A549 (cell line): ENCODE measurements around the gene PIK3R1. TPM values are rescaled to one million over a fixed set of nuclear protein-coding genes. Genes with fewer than 3 reads are reported as not detected.

Experiments used
- ATAC-seq, 2 experiments: fragments of 200-7000 bp in 1 of 2; fragments of >200 bp in 1 of 2; cut with Nextera tagmentation in 1 of 2; cut with Tn5 transposase in 1 of 2; 3 replicates each; pipeline versions ENCODE4 v1.8.0 to v1.9.1; 2018 to 2020; ENCODE audit warnings: mild to moderate bottlenecking in 1 of 2, moderate library complexity in 1 of 2
- CTCF ChIA-PET: fragments of 300-600 bp; sonication (Branson Sonifier 250); formaldehyde crosslinking; extraction: SDS; loops from one replicate; lab custom pipeline; 2021; ENCODE audit warnings: antibody characterized with exemption, inconsistent platforms; lab: Yijun Ruan, JAX
- POLR2A ChIA-PET: fragments of 350-600 bp; formaldehyde crosslinking; extraction: SDS; loops from one replicate; lab custom pipeline; 2021; ENCODE audit warnings: antibody characterized with exemption, inconsistent platforms; lab: Yijun Ruan, JAX
- DNase-seq, 2 experiments: peaks; one replicate each; pipeline versions ENCODE4 v3.0.0 to v3.0.0-alpha.2; 2011 to 2016; ENCODE audit warnings: low read depth in 1 of 2, low spot score in 1 of 2
- FAIRE-seq: peaks from 2 replicates; lab custom pipeline; 2011; peaks lifted over from hg19 to GRCh38; lab: Jason Lieb, UNC
- H3K27ac ChIP-seq, 2 experiments: fragments of >200 bp; sonication (Bioruptor Twin); formaldehyde crosslinking; 3 replicates each; pipeline ENCODE4 v1.5.1; 2016 to 2017
- H3K4me1 ChIP-seq: fragments of >200 bp; sonication (Bioruptor Twin); formaldehyde crosslinking; 3 replicates; pipeline ENCODE4 v1.6.1; 2016
- H3K4me2 ChIP-seq: fragments of >200 bp; sonication (Bioruptor Twin); formaldehyde crosslinking; 3 replicates; pipeline ENCODE4 v1.6.1; 2016
- H3K4me3 ChIP-seq: fragments of >200 bp; sonication (Bioruptor Twin); formaldehyde crosslinking; 3 replicates; pipeline ENCODE4 v1.5.1; 2016
- H3K9me3 ChIP-seq: fragments of >200 bp; sonication (Bioruptor Twin); formaldehyde crosslinking; 3 replicates; pipeline ENCODE4 v1.6.1; 2016
- CBX2 ChIP-seq: fragments of 200-600 bp; sonication (generic); IDR thresholded peaks from 2 replicates; pipeline ENCODE4 v1.6.1; 2016; ENCODE audit warnings: low read depth, mild to moderate bottlenecking, borderline replicate concordance
- CHD2 ChIP-seq: fragments of 150-350 bp; IDR thresholded peaks from 2 replicates; pipeline ENCODE4 v1.6.1; 2014; ENCODE audit warnings: low read length; ENCODE audit not compliant: partially characterized antibody
- CHD4 ChIP-seq: fragments of 200-600 bp; sonication (generic); IDR thresholded peaks from 2 replicates; pipeline ENCODE4 v1.6.1; 2016; ENCODE audit warnings: antibody characterized with exemption, mild to moderate bottlenecking, borderline replicate concordance
- EHF ChIP-seq: fragments of 250-450 bp; sonication (Bioruptor Pico); IDR thresholded peaks from 2 replicates; pipeline ENCODE4 v1.5.0; 2020; ENCODE audit warnings: mild to moderate bottlenecking
- EP300 ChIP-seq, 2 experiments: fragments of >200 bp; sonication (Bioruptor Twin); formaldehyde crosslinking; IDR thresholded peaks; 2 replicates in 1 of 2; 3 replicates in 1 of 2; pipeline ENCODE4 v1.6.1; 2016 to 2017
- ESRRA ChIP-seq: fragments of 150-350 bp; IDR thresholded peaks from 2 replicates; pipeline ENCODE4 v1.6.1; 2014; ENCODE audit warnings: mild to moderate bottlenecking, low read length, borderline replicate concordance
- FOSB ChIP-seq: fragments of 250-450 bp; sonication (Bioruptor Pico); IDR thresholded peaks from 2 replicates; pipeline ENCODE4 v1.5.0; 2020; ENCODE audit warnings: mild to moderate bottlenecking, moderate library complexity
- HEYL ChIP-seq: fragments of 250-450 bp; sonication (Bioruptor Pico); IDR thresholded peaks from 2 replicates; pipeline ENCODE4 v1.8.0; 2021; ENCODE audit warnings: mild to moderate bottlenecking, moderate library complexity
- HOXB13 ChIP-seq: fragments of 250-450 bp; sonication (Bioruptor Pico); IDR thresholded peaks from 2 replicates; pipeline ENCODE4 v1.5.0; 2020; ENCODE audit warnings: low read depth, mild to moderate bottlenecking, moderate library complexity
- JUNB ChIP-seq: fragments of >200 bp; sonication (Bioruptor Twin); formaldehyde crosslinking; IDR thresholded peaks from 2 replicates; pipeline ENCODE4 v1.6.1; 2016
- MYC ChIP-seq: IDR thresholded peaks from 2 replicates; pipeline ENCODE4 v1.6.1; 2012; ENCODE audit warnings: mild to moderate bottlenecking, inconsistent platforms, low read length, improper control_type of control experiment, borderline replicate concordance
- POLR2AphosphoS2 ChIP-seq: conservative IDR thresholded peaks from 2 replicates; pipeline ENCODE4 v1.6.1; 2012; ENCODE audit warnings: low read length, improper control_type of control experiment, inconsistent platforms
- RAD21 ChIP-seq, 2 experiments: fragments of >200 bp in 1 of 2; sonication (Bioruptor Twin) in 1 of 2; formaldehyde crosslinking in 1 of 2; IDR thresholded peaks in 1 of 2; conservative IDR thresholded peaks in 1 of 2; 2 replicates in 1 of 2; 3 replicates in 1 of 2; pipeline ENCODE4 v1.6.1; 2012 to 2018; ENCODE audit warnings: inconsistent platforms in 1 of 2
- RARB ChIP-seq: fragments of 250-450 bp; sonication (Bioruptor Pico); IDR thresholded peaks from 2 replicates; pipeline ENCODE4 v1.8.0; 2021; ENCODE audit warnings: mild to moderate bottlenecking, moderate library complexity
- SMC3 ChIP-seq: fragments of >200 bp; sonication (Bioruptor Twin); formaldehyde crosslinking; IDR thresholded peaks from 3 replicates; pipeline ENCODE4 v1.6.1; 2018; ENCODE audit warnings: inconsistent platforms
- SREBF2 ChIP-seq: fragments of 450-650 bp; IDR thresholded peaks from 2 replicates; pipeline ENCODE4 v1.6.1; 2014; ENCODE audit warnings: mild to moderate bottlenecking, moderate library complexity
- USF2 ChIP-seq: fragments of 450-650 bp; IDR thresholded peaks from 2 replicates; pipeline ENCODE4 v1.6.1; 2014; ENCODE audit warnings: antibody characterized with exemption
- ZFP36 ChIP-seq: fragments of 450-650 bp; IDR thresholded peaks from 2 replicates; pipeline ENCODE4 v1.6.1; 2014; ENCODE audit warnings: borderline replicate concordance; ENCODE audit not compliant: partially characterized antibody
- WGBS: methylation state at CpG from one replicate; pipeline ENCODE4 v1.1.6; 2017; ENCODE audit errors: missing lambda C conversion rate; 5-methylcytosine and 5-hydroxymethylcytosine counted together
- polyA plus RNA-seq, 4 experiments: library from polyadenylated mRNA; depleted of rRNA in 3 of 4; stranded (reverse); fragments of >200 nt; fragmentation: RNase III in 1 of 4; extraction: RNeasy Plus Mini Kit Qiagen cat#74134 plus additional on column Dnase treatment in 1 of 4; gene quantifications; 2 replicates in 3 of 4; 3 replicates in 1 of 4; pipeline ENCODE4 v1.2.3, GENCODE V29; 2011 to 2017
- TF ChIP-seq, protein P1 (sequence below): fragments of 200-600 bp; sonication (generic); IDR thresholded peaks from 2 replicates; pipeline ENCODE4 v1.6.1; 2016; ENCODE audit warnings: antibody characterized with exemption, mild to moderate bottlenecking, moderate library complexity
- TF ChIP-seq, protein P2 (sequence below): fragments of 250-450 bp; sonication (Bioruptor Pico); IDR thresholded peaks from 2 replicates; pipeline ENCODE4 v1.5.0; 2021; ENCODE audit warnings: mild to moderate bottlenecking, moderate library complexity, borderline replicate concordance
- TF ChIP-seq, protein P3 (sequence below): IDR thresholded peaks from 2 replicates; pipeline ENCODE4 v1.6.1; 2012

Gene PIK3R1
- polyA plus RNA-seq, 2 of the 4 experiments (the other 2 are of a cell fraction): 5.5 to 5.7 TPM

- Histone ChIP-seq H3K9me3 (no peaks in the 10 kb centered on the region), H3K4me1 (no peaks in the 10 kb centered on the region), H3K27ac (no peak overlapping the region), H3K4me3 (no peak overlapping the region), H3K4me2 (no peak overlapping the region)
- DNase-seq: no peak
- 85% methylated on average over 31 of the region's 34 CpGs for WGBS
- no peak for FAIRE-seq
- ATAC-seq: no peak
- POLR2A ChIA-PET: no interaction called here
- CTCF ChIA-PET: no interaction called here
- TF ChIP-seq, protein P1, sequence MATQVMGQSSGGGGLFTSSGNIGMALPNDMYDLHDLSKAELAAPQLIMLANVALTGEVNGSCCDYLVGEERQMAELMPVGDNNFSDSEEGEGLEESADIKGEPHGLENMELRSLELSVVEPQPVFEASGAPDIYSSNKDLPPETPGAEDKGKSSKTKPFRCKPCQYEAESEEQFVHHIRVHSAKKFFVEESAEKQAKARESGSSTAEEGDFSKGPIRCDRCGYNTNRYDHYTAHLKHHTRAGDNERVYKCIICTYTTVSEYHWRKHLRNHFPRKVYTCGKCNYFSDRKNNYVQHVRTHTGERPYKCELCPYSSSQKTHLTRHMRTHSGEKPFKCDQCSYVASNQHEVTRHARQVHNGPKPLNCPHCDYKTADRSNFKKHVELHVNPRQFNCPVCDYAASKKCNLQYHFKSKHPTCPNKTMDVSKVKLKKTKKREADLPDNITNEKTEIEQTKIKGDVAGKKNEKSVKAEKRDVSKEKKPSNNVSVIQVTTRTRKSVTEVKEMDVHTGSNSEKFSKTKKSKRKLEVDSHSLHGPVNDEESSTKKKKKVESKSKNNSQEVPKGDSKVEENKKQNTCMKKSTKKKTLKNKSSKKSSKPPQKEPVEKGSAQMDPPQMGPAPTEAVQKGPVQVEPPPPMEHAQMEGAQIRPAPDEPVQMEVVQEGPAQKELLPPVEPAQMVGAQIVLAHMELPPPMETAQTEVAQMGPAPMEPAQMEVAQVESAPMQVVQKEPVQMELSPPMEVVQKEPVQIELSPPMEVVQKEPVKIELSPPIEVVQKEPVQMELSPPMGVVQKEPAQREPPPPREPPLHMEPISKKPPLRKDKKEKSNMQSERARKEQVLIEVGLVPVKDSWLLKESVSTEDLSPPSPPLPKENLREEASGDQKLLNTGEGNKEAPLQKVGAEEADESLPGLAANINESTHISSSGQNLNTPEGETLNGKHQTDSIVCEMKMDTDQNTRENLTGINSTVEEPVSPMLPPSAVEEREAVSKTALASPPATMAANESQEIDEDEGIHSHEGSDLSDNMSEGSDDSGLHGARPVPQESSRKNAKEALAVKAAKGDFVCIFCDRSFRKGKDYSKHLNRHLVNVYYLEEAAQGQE: no peak
- TF ChIP-seq HEYL (CRISPR knock-in tag): no peak
- TF ChIP-seq, protein P2, sequence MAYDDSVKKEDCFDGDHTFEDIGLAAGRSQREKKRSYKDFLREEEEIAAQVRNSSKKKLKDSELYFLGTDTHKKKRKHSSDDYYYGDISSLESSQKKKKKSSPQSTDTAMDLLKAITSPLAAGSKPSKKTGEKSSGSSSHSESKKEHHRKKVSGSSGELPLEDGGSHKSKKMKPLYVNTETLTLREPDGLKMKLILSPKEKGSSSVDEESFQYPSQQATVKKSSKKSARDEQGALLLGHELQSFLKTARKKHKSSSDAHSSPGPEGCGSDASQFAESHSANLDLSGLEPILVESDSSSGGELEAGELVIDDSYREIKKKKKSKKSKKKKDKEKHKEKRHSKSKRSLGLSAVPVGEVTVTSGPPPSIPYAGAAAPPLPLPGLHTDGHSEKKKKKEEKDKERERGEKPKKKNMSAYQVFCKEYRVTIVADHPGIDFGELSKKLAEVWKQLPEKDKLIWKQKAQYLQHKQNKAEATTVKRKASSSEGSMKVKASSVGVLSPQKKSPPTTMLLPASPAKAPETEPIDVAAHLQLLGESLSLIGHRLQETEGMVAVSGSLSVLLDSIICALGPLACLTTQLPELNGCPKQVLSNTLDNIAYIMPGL (CRISPR knock-in tag): no peak
- TF ChIP-seq, all 56 proteins: peak for 0
Observed at GRCh38 chr5:68187268-68188055, 28.1 kb upstream of the PIK3R1 start.

DNA sequence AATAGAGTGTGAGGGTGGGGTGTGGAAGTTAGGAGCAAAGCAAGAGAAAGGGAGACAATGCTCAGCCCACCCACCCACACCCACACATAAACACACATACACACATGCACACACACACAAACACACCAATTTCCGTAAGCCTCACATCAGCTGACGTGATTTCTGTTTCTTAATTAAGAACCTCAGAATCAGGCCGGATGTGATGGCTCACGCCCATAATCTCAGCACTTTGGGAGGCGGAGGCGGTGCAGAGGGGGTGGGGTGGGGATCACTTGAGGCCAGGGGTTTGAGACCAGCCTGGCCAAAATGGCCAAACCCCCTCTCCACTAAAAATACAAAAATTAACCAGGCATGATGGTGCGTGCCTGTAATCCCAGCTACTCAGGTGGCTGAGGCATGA, 26.4 kb upstream of the PIK3R1 start:
- CTCF ChIA-PET: no interaction called here
- no peaks in the 10 kb centered on the region for H3K9me3 ChIP-seq
- WGBS: 89% methylated on average over 7 of the region's 7 CpGs
- no peak overlapping the region for H3K4me2 ChIP-seq
- no peak overlapping the region for H3K4me3 ChIP-seq
- FAIRE-seq: no peak
- H3K27ac ChIP-seq: no peak overlapping the region
- no peaks in the 10 kb centered on the region for H3K4me1 ChIP-seq
- TF ChIP-seq USF2: no peak
- no peak for TF ChIP-seq ESRRA
- TF ChIP-seq, all 56 proteins: peak for 0
- no peak for DNase-seq
- POLR2A ChIA-PET: no interaction called here
- no peak for ATAC-seq

GRCh38 chr5:68189613-68190012, 25.9 kb upstream of the PIK3R1 start:
- no peak overlapping the region for H3K4me3 ChIP-seq
- POLR2A ChIA-PET: no interaction called here
- no peak for TF ChIP-seq CBX2
- TF ChIP-seq RARB (CRISPR knock-in tag): no peak
- TF ChIP-seq ZFP36: no peak
- no peak for TF ChIP-seq CHD4
- TF ChIP-seq HEYL (CRISPR knock-in tag): no peak
- TF ChIP-seq, protein P1: no peak
- no peak for TF ChIP-seq SREBF2
- no peak for TF ChIP-seq FOSB (CRISPR knock-in tag)
- no peak for TF ChIP-seq EP300 (IDR thresholded peaks at IDR 0.05)
- TF ChIP-seq EHF: no peak
- no peak for TF ChIP-seq MYC
- TF ChIP-seq POLR2AphosphoS2: no peak
- TF ChIP-seq HOXB13: no peak
- TF ChIP-seq RAD21 (conservative IDR thresholded peaks at IDR 0.05 in 1 of 2, IDR thresholded peaks at IDR 0.05 in 1 of 2): no peak
- no peak for TF ChIP-seq CHD2
- TF ChIP-seq JUNB: no peak
- TF ChIP-seq SMC3: no peak
- TF ChIP-seq, protein P3, sequence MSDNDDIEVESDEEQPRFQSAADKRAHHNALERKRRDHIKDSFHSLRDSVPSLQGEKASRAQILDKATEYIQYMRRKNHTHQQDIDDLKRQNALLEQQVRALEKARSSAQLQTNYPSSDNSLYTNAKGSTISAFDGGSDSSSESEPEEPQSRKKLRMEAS: no peak

More at GRCh38 chr5:68189613-68190012, 25.9 kb upstream of the PIK3R1 start:
- no peaks in the 10 kb centered on the region for H3K4me1 ChIP-seq
- DNase-seq (no peak), FAIRE-seq (no peak), ATAC-seq (no peak)
- no peak overlapping the region for H3K27ac ChIP-seq
- no peak overlapping the region for H3K4me2 ChIP-seq
- CTCF ChIA-PET: no interaction called here
- H3K9me3 ChIP-seq: no peaks in the 10 kb centered on the region
- WGBS: 68% methylated on average over 5 of the region's 5 CpGs
